EL (cell line): ENCODE data around the gene GPR156.
A peak's percentile ranks its signal among the peaks of the same experiment; 100 is the strongest.

Source experiments
- DNase-seq: peaks from one replicate; pipeline ENCODE4 v3.0.0-alpha.2; 2016

GPR156 gene

GRCh38 chr3:120192159-120192558 lies 92.9 kb downstream of the GPR156 start:
- peak; percentile 63 for DNase-seq

GRCh38 chr3:120182613-120183511 lies 102.2 kb downstream of the GPR156 start:
- DNase-seq, result peak; percentile 66

DNA sequence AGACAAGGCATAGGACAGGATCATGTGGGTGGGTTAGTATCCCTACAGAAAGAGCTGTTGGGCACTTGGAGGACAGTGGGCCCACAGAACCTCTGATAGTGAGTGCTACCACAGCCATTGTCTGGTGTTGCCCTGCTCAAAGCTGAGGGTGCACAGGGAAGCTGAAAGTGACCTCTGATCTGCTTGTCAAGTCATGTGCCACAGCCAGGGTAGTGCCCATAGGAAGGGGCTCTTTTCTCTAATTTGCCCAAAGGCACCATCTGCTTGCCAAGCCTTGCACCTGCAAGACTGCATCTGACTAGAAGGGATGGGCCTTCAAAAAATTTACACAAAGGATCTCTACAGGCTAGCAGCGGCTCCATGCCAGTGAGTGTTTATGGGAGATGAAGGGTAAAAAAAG lies 103.4 kb downstream of the GPR156 start:
- DNase-seq, result no peak

DNA sequence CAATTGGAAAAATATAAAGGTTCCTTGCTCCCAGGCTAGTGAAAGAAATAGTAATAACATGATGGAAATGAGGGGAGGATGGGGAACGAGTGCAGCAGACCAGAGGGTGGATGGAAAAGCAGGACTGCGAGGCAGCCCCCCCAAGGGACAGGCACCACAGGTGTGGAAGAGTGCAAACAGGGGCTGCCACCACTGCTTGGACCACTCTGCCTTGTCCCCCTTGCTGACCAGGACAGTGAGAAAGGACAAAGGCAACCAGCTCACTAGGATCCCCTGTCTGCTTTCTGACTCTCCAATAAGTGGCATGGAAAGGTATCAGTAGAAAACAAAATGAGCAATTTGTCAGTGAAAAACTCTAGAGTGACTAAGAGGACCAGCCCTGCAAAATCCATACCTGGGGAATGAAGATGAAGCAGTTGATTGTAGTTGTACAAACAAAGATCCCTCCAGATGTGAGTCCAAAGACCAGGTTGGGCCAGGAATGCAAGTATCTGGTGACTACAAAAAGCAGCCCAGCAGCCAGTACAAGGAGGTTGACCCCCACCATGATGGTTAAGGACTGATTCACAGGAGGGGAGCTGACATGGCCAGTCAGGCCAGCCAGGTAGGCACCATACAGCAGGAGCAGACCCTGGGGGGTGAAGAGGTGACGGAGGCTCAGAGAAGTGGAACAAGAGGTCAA lies 104.2 kb downstream of the GPR156 start:
- DNase-seq, result no peak

DNA sequence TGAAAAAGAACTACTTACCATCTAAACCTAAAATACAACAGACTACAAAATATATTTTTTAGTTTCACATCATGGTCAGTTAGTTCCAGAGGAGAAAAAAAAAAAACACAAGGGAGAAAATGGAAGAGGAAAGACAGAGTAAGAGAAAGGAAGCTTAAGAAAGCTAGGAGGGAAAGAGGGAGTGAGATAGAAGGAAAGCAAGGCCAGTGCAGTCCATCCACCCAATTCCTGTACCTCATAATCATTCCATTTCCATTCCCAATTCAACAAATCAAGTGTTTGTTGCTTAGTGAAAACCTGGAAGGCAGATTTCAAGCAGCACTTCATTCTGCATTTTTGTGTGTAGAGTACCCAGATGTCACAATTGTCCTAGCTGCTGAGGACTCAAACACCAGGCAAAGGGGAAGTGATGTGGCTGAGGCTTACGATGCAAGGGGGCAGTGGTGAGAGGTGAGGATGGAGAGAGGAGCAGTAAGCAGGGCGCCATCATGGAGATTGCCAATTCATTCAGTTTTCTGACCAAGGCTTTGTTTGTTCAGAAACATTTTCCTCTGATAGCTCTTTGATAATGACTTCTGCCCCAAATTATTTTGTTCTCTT lies 107.2 kb downstream of the GPR156 start:
- DNase-seq, result peak; percentile 62

GRCh38 chr3:120177151-120177550 lies 107.9 kb downstream of the GPR156 start:
- peak; percentile 97 for DNase-seq

GRCh38 chr3:120174811-120175539 lies 110.0 kb downstream of the GPR156 start:
- DNase-seq, result peak; percentile 31

- DNase-seq, result no peak
Observed at GRCh38 chr3:120173056-120173675, 111.9 kb downstream of the GPR156 start.

DNA sequence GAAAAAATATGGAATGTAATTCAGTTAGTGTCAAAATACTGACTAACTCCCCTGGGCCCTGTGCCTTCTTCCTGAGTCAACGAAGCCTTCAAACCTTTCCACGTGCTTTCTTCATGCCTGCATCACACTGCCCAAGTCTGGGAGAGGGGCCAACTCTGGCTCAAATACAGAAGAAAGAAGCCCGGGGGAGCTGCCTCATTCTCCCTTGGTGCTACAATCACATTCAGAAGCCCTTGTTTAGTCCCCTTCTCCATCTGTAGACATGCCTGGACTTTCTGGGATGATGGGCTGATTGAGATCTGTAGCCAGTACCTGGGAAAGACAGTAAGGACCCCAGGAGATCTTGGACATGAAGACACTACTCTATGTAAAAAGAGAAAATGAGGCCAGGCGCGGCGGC lies 113.0 kb downstream of the GPR156 start:
- DNase-seq, result peak; percentile 82

DNA sequence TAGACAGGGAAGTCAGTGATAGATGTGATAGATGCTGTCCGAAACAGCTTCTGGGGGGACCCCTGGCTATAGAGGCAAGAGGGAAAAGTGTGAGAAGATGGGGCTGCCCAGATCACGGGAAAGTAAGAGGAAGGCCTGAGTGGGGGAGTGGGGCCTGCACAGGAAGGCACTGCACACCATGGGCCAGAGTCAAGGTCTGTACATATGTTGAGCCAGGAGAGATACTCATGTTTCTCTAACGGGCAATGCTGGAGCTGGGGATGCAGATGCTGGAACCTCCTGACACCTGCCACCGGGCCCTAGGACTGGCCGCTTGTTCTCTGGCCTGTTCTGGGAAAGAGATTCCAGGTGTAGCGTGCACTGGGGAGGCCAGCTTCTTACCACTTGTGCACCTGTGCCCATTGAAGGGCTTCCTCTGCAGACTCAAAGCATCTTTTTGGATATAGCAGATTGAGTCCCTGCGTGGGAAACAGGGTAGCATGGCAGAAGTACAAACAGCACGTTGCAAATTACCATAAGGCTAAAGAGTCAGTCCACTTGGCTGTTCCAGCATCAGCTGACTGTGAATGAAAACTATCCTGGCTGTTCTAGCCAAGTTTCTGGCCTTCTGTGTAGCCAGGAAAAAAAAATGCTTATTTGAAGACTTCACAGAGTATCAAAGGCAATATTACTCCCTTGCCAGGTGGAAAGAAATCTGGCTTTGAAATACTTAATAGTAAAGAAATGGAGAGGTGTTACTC lies 113.7 kb downstream of the GPR156 start:
- no peak for DNase-seq

DNA sequence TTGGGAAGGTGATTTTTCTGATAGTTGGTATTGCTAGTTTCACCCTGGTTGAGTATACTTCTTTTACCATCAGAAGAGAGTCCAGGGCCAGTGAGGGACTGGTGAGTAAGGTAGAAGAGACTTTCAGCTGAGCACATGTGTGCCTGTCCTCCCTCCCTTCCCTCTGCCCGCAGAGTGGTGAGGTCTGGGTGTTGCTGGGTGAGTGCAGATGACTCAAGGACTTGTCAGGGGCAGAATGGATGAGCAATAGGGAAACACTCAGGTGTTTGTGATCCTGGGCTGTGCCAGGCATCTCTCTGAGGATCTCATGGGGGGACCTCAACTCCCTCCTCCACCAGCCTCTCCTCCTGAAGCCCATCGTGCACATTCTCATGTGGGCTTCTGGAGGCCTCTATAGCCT lies 114.8 kb downstream of the GPR156 start:
- peak; percentile 91 for DNase-seq

GRCh38 chr3:120169407-120169806 lies 115.6 kb downstream of the GPR156 start:
- no peak for DNase-seq

DNA sequence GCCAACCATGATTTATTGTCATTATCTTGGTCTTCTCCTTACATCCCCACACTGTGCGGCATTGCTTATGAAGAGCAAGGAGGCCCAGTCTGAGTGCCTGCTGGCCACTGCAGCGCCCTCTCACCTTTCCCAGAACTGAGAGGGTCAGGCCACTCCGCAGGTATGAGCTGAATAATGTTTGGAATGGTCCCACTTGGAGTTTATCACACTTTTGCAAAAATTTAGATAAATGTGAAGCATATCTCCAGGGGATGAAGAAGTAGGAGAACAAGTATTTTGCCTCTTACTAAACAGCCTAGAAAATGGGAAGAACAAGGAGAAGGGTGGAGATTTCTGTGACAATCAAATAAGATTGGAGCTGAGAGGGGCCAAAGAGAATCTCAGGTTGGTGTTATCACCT lies 116.4 kb downstream of the GPR156 start:
- no peak for DNase-seq

GRCh38 chr3:120168038-120168437 lies 117.0 kb downstream of the GPR156 start:
- DNase-seq, result no peak

DNA sequence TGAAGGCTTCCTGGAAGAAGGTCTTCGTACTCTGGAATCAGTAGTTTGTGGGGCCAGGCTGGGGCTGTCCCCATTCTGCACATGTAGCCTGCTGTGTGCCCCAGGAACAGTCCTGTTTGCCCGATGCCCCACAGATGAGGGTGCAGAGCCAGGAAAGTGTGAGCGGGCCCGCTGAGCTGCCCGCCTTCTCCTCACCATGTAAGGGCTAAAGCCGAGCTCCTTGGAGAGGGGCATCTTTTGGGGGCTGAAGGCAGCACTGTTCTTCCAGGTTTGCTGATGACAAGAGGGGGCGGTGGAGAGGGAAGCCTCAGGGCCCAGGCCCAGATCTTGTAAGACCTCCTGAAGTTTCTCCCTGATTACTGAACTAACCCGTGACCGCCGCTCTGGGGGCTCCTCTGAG lies 117.5 kb downstream of the GPR156 start:
- no peak for DNase-seq

DNA sequence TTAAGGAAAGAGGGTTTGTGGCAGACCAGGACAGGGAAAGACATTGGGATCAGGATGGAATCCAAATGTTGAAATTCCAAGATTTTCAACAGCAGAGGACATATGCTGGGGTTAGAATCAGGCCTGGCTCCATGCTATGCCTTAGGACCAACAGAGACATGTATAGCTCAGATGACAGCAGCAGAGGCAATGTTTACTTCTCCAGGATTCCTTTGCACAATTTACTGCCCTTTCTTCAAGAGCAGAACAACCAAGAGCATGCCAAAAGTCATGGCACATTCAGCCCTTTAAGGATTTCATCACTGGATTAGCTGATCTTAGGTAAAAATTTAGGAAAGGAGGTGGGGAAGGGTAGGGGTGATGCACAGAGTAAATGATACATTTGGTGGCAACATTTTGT lies 121.2 kb downstream of the GPR156 start:
- no peak for DNase-seq

GRCh38 chr3:120163026-120163425 lies 122.0 kb downstream of the GPR156 start:
- no peak for DNase-seq

DNA sequence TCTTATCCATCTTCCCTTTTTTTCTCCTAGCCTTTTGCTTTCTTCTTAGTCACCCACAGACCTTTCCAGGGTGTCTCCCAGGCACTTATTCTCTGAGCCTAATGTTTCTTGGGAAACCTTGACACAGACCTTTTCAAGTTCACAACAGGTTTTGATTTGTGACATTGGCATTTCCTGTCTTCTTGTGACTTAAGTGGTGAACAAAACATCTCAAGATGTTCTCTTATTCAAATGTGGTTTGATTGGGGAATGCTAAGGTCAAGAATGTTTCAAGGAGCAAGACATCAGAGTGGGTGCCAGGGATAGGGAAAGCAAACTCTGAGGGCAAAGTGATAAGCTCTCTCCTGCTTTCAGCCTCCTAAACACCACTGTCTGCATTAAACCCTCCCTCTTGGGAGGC lies 122.6 kb downstream of the GPR156 start:
- peak; percentile 81 for DNase-seq

DNA sequence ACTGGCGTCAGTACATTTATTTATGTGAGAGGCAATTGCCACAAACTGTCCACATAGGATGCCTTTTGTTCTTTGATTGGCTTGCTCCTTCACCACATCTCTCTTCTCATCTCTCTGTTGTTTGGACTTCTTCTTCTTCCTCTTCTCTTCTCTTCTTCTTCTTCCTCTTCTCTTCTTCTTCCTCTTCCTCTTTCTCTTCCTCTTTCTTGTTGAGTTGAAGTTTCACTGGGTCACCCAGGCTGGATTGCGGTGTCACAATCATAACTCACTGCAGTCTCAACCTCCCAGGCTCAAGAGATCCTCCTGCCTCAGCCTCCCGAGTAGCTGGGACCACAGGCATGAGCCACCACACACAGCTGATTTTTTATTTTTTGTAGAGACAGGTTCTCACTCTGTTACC lies 123.1 kb downstream of the GPR156 start:
- DNase-seq, result no peak

DNA sequence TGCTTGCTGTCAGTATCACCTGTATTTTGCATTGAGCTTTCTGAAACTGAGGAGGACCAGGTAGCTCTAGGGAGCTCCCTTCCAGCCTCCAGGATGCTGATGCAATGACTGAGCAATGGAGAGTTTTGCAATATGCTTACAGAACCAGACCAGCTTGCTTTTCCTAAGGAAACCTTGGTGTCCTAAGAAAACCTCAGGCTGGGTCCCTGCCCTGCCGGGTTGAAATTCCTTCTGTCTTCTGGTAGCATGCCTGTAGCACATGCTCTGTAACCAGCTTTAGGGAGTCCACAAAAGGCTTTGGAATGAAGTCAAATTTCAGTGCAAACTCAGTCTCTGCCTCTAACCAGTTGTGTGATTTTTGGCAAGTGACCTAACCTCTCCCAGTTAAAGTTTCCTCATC lies 125.0 kb downstream of the GPR156 start:
- peak; percentile 99 for DNase-seq

DNA sequence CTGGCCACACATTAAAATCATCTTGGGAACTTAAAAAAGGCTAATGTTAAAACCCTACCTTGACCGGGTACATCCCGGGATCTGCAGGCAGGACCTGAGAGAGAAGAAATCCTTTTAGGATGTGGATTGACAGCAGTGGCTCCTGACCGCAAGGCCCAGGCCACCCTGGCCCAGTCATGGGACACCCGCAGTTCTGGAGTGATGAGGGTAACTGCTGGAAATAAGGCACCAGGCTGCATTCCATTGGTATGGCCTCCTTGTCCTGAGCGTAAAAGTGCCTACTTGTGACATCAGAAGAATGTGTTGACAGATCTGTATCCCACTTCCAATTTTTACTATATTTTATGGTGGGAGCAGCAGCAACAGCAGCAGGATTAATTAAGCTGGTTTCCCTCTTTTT lies 127.3 kb downstream of the GPR156 start:
- DNase-seq, result no peak

DNA sequence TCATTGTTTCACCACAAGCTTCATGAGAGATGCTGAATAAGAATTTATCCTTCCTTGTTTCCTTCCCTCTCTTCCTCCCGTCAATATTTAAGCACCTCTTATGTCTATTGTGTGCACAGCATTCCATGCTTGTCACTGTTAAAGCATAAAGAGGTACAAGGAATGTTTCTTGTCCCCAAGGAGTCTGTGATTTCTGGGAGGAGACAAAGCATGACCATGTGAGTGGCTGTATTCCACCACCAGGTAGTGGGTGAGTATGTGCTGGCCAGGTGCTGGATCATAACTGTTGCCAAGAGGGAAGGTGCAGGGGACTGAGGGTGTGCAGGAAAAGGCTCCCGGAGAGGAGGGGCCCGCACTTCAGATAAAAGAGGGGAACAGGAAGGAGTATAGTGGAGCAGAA lies 127.9 kb downstream of the GPR156 start:
- DNase-seq, result no peak
